Activated T-helper 1 cell treated with anti-CD3 and anti-CD28 coated beads, Interleukin-2, amount 50 U/mL, for 16 hours (primary cell): ENCODE measurements around the gene ALKBH6.

ENCODE experiments used
- DNase-seq, 2 donors: peaks; one replicate each; pipeline ENCODE4 v3.0.0-alpha.2; 2020; ENCODE audit warnings: low read depth in 1 of 2, low spot score in 1 of 2

ALKBH6 gene

DNA sequence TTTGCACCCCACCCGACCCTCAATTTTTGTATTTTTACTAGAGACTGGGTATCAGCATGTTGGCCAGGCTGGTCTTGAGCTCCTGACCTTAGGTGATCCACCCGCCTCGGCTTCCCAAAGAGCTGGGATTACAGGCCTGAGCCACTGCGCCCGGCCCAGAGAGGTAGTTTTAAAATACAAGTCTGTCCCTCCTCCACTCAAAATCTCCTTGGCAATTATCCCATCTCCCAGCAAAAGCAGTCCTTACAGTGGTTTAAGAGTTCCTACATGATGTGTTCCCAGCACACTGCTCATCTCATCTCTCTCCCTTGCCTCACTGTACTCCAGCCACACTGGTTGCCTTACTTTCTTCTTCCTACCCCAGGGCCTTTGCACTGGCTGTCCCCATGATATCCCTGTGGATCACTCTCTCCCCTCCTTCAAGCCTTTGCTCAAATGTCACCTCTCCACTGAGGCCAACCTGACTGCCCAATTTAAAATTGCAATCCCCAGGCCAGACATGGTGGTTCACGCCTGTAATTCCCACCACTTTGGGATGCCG lies 53.5 kb downstream of the ALKBH6 start:
- no peak for DNase-seq

DNA sequence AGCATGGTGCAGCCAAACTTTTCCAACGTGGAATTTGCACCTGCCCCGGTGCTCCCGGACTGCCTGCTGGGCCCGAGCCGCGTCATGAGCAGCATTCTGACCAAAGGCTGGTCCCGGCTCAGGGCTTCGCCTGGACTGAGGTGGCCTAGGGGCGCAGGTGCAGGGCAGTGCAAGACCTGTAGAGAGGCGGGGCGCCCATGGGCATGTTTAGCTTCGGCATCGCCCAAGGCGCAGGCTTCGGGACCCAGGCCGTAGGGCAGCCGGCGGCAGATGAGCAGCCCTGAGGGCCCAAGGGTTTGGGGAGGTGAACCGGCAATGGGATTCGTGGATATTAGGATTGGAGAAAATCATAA lies 54.1 kb downstream of the ALKBH6 start:
- DNase-seq, result no peak
